Activated CD8-positive, alpha-beta memory T cell treated with anti-CD3 and anti-CD28 coated beads, Interleukin-2, amount 10 ng/mL, durations not matched to agents 7 days and 5 days (primary cell): ENCODE results near the gene PRKAR1B. TPM values are rescaled to one million over a fixed set of nuclear protein-coding genes. Genes with fewer than 3 reads are reported as not detected.
"Not testable (repeated sequence)": the region's sequence is repeated elsewhere in the genome, so short reads cannot be mapped to it uniquely, and the experiment has no call there.

Source experiments
- ATAC-seq: fragments of 150-1000 bp; cut with Tn5 transposase; one replicate; pipeline ENCODE4 v1.10.0; 2021; ENCODE audit warnings: moderate library complexity
- CTCF ChIA-PET: fragments of 350-600 bp; sonication (Branson Sonifier 250); formaldehyde crosslinking; loops from one replicate; lab custom pipeline; 2021; ENCODE audit warnings: antibody characterized with exemption; lab: Charles Lee
- DNase-seq: peaks from one replicate; pipeline ENCODE4 v3.0.0-alpha.2; 2020
- H3K27ac Mint-ChIP-seq: one replicate; pipeline ENCODE4 v1.8.0; 2021; ENCODE audit warnings: mild to moderate bottlenecking, mixed read lengths
- H3K27me3 Mint-ChIP-seq: one replicate; pipeline ENCODE4 v1.8.0; 2021; ENCODE audit warnings: mixed read lengths
- H3K36me3 Mint-ChIP-seq: one replicate; pipeline ENCODE4 v1.8.0; 2021; ENCODE audit warnings: mild to moderate bottlenecking, mixed read lengths
- H3K4me1 Mint-ChIP-seq: one replicate; pipeline ENCODE4 v1.8.0; 2021; ENCODE audit warnings: mixed read lengths
- H3K4me3 Mint-ChIP-seq: one replicate; pipeline ENCODE4 v1.8.0; 2021; ENCODE audit warnings: mild to moderate bottlenecking, moderate library complexity, mixed read lengths
- H3K9me3 Mint-ChIP-seq: one replicate; pipeline ENCODE4 v1.8.0; 2022; ENCODE audit warnings: low read depth, mixed read lengths
- total RNA-seq, 2 experiments: library from RNA; stranded (reverse); gene quantifications; one replicate each; pipeline ENCODE4 v1.2.3, GENCODE V29; 2021

PRKAR1B gene
- total RNA-seq, 2 experiments from 2014 or later, result 22.6 to 25.0 TPM

DNA sequence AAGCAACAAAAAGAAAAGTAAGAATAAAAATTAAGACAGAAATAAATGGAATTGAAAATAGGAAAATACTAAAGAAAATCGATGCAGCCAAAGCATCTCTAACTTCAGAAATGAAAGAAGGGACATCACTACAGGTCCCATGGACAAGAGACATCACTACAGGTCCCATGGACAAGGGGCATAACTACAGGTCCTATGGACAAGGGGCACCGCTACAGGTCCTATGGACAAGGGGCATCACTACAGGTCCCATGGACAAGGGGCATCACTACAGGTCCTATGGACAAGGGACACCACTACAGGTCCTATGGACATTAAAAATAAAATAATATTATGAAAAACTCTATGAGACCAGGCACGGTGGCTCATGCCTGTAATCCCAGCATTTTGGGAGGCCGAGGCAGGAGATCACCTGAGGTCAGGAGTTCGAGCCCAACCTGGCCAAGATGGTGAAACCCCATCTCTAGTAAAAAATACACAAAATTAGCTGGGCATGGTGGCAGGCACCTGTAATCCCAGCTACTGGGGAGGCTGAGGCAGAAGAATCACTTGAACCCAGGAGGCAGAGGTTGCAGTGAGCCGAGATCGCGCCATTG lies 101.6 kb downstream of the PRKAR1B start:
- CTCF ChIA-PET, result interaction anchor here (1.3 kb wide), 1 partner anchor 368 kb away, joined by 4 read pairs; no protein-coding TSS in a partner anchor

DNA sequence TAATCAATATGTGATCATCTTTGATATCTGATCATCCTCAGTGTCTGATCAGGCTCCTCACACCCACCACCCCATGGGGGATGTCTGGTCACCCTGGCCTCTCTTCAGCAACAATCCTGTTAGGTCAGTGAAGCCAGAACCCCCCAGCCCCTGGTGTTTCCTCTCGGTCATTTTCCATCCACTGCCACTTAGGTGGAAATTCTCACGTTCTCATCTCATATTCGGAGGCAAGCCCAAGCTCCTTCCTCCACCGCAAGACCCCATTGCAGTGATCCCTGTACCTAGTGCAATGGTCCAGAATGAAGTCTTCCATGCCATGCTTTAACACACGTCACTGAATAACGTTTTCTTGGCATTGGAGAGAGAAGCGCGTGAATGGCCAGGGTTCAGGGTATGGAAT lies 103.6 kb downstream of the PRKAR1B start:
- H3K4me3 Mint-ChIP-seq, result no peak overlapping the region
- peaks cover 63% of the 10 kb centered on the region for H3K36me3 Mint-ChIP-seq
- DNase-seq (no peak), ATAC-seq (no peak)
- peaks cover 33% of the 10 kb centered on the region for H3K9me3 Mint-ChIP-seq
- H3K27ac Mint-ChIP-seq, result no peak overlapping the region
- CTCF ChIA-PET, result no interaction called here
- H3K4me1 Mint-ChIP-seq, result peaks cover 23% of the 10 kb centered on the region
- H3K27me3 Mint-ChIP-seq, result no peaks in the 10 kb centered on the region

More for the DNA sequence above, 101.6 kb downstream of the PRKAR1B start:
- Mint-ChIP-seq H3K27ac (no peak overlapping the region), H3K27me3 (no peaks in the 10 kb centered on the region), H3K36me3 (peaks cover 52% of the 10 kb centered on the region), H3K4me3 (no peak overlapping the region), H3K9me3 (peaks cover 26% of the 10 kb centered on the region), H3K4me1 (peaks cover 4% of the 10 kb centered on the region)
- no peak for ATAC-seq
- no peak for DNase-seq

DNA sequence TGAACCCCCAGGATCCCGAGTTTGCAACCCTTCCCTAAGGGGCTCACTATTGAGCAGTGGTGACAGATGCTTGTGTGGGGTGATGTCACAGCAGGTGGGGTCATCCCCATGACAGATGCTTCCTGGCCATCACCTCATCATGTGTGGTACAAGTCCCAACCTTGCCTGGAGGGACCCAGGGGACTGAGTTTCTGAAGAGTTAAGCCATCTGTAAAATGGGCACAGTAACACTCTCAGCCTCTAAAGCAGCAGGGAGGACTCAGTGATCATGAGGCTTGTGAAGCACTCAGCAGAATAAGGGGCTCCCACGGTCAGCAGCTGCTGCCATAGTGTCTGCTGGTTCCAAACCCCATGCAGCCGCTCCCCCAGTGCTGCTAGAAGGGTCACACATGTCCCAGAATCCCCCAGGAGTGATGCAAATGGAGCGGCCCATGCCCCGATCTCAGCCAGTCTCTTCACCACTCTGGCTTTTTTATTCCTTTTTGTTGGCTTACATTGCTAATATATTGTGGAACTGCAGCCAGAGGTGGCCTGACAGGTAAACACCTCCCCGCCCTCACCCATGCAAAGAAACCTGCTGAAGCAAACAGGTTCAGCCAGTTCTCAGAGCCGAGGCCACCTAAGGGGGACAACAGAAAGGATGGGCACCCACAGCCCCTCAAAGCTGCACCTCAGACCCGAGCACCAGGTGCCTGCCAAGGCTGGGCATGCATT lies 105.4 kb downstream of the PRKAR1B start:
- no peak overlapping the region for H3K4me3 Mint-ChIP-seq

DNA sequence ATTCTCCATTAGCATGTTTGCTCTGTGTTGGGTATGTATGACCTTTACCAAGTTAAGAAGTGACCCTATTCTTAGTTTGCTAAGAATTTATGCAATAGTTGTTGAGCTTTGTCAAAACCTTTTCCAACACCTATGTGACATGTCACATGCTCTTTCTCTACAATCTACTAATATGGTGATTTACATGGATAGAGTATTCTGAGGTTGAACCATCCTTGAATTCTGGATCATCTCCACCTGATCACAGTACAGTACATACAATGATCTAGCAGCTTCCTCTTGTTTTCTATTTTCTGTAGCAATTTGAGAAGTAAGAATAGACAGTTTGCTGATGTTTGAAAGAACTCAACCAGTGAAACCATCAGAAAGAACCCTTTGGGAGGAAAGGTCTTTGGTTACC lies 106.2 kb downstream of the PRKAR1B start:
- Mint-ChIP-seq H3K27me3 (no peaks in the 10 kb centered on the region), H3K4me1 (peaks cover 42% of the 10 kb centered on the region), H3K9me3 (peaks cover 31% of the 10 kb centered on the region), H3K27ac (peak overlapping the region; percentile 69), H3K4me3 (no peak overlapping the region), H3K36me3 (peaks cover 59% of the 10 kb centered on the region)
- ATAC-seq (no peak), DNase-seq (no peak)
- CTCF ChIA-PET, result no interaction called here

More for the DNA sequence above, 105.4 kb downstream of the PRKAR1B start:
- Mint-ChIP-seq H3K27me3 (no peaks in the 10 kb centered on the region), H3K4me1 (peaks cover 35% of the 10 kb centered on the region), H3K36me3 (peaks cover 61% of the 10 kb centered on the region), H3K27ac (no peak overlapping the region), H3K9me3 (peaks cover 33% of the 10 kb centered on the region)
- no peak for ATAC-seq
- no peak for DNase-seq
- CTCF ChIA-PET, result no interaction called here

DNA sequence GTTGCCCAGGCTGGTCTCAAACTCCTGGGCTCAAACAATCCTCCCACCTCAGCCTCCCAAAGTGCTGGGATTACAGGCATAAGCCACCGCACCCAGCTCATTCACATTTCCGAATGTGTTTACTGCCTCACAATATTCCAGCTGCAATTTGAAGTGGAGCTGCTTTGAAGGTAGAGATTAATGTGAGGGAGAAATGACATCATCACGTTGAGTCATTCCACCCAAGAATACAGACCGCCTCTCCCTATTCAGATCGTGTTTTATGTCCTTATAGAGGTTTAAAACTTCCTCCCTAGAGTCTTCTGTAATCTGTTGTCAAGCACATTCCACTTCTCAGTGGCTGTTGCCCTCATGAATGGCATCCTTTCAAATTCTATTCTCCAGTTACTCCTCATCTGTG lies 107.0 kb downstream of the PRKAR1B start:
- peak overlapping the region; percentile 100 for H3K27ac Mint-ChIP-seq
- ATAC-seq, result peak; percentile 30
- H3K4me1 Mint-ChIP-seq, result peaks cover 44% of the 10 kb centered on the region
- H3K4me3 Mint-ChIP-seq, result peak overlapping the region; percentile 9
- H3K36me3 Mint-ChIP-seq, result peaks cover 55% of the 10 kb centered on the region
- no peaks in the 10 kb centered on the region for H3K27me3 Mint-ChIP-seq
- DNase-seq, result no peak
- CTCF ChIA-PET, result interaction anchor here (1.7 to 4.5 kb wide), 2 partner anchors 17 to 20 kb away, joined by 5 to 39 read pairs; no protein-coding TSS in a partner anchor
- peaks cover 29% of the 10 kb centered on the region for H3K9me3 Mint-ChIP-seq

DNA sequence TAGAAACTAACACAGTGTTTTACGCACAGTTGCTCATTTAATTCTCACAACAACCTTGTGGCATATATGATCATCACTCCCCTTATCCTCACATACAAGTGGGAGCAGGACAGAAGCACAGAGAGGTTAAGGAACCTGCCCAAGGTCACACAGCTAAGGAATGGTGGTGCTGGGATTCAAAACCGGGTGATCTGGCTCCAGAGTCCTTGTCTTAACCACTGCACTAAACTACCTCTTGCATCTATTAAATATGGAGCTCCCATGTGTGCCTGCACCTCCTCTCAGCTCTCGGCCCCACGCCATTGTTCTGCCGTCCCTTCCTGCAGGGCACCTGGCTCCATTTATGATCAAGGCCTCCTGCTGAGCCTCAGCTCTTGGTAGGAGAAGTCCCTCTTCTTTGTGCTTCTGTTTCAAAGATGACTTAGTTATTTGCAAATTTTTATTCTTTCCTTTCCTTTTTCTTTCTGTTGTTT lies 107.7 kb downstream of the PRKAR1B start:
- ATAC-seq (no peak), DNase-seq (no peak)
- peaks cover 51% of the 10 kb centered on the region for H3K4me1 Mint-ChIP-seq
- H3K9me3 Mint-ChIP-seq, result peaks cover 23% of the 10 kb centered on the region
- H3K4me3 Mint-ChIP-seq, result peak overlapping the region; percentile 75
- H3K27ac Mint-ChIP-seq, result peak overlapping the region; percentile 100
- H3K36me3 Mint-ChIP-seq, result peaks cover 48% of the 10 kb centered on the region
- CTCF ChIA-PET, result interaction anchor here (1.7 to 4.5 kb wide), 2 partner anchors 16 to 19 kb away, joined by 5 to 39 read pairs; no protein-coding TSS in a partner anchor
- H3K27me3 Mint-ChIP-seq, result no peaks in the 10 kb centered on the region

DNA sequence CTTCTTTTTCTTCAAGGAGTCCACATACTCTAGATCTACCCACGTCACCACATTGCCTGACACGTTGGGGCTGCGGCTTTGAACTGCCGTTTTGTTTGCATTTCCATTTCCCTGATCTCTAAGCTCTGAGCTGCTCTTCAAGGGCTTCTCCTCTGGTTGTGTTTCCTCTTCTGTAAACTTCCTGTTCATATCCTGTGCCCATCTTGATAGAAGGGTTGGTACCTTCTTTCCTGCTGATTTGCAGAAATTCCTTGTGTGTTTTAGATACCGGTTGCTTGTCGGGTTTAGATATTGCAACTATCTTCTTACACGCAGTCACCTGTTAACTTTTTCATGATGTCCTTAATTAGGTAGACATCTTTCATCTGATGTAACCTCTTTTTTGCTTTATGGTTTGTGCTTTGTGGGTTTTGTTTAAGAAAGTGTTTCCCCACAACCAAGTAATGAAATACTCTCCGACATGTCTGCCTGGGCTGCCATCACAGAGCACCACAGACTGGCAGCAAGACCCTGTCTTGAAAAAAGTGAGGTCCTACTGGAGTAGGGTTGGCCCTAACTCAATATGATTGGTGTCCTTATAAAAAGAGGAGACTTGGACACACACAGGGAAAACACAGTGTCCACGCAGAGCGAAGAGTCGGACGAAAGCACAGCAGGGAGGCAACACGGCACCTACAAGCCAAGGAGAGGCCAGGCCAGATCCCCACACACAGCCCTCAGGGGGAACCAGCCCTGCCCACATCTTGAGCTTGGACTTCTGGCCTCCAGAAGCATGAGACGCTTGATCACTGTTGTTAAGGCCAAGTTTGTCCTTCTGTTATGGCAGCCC lies 108.3 kb downstream of the PRKAR1B start:
- peaks cover 22% of the 10 kb centered on the region for H3K9me3 Mint-ChIP-seq
- peak overlapping the region; percentile 75 for H3K4me3 Mint-ChIP-seq
- H3K4me1 Mint-ChIP-seq, result peaks cover 57% of the 10 kb centered on the region
- H3K27ac Mint-ChIP-seq, result peak overlapping the region; percentile 100
- ATAC-seq (peak; percentile 84), DNase-seq (peak; percentile 90)
- no peaks in the 10 kb centered on the region for H3K27me3 Mint-ChIP-seq
- CTCF ChIA-PET, result interaction anchor here (1.3 to 4.5 kb wide), 3 partner anchors 9 to 18 kb away, joined by 4 to 39 read pairs (median 5); no protein-coding TSS in a partner anchor
- peaks cover 46% of the 10 kb centered on the region for H3K36me3 Mint-ChIP-seq

DNA sequence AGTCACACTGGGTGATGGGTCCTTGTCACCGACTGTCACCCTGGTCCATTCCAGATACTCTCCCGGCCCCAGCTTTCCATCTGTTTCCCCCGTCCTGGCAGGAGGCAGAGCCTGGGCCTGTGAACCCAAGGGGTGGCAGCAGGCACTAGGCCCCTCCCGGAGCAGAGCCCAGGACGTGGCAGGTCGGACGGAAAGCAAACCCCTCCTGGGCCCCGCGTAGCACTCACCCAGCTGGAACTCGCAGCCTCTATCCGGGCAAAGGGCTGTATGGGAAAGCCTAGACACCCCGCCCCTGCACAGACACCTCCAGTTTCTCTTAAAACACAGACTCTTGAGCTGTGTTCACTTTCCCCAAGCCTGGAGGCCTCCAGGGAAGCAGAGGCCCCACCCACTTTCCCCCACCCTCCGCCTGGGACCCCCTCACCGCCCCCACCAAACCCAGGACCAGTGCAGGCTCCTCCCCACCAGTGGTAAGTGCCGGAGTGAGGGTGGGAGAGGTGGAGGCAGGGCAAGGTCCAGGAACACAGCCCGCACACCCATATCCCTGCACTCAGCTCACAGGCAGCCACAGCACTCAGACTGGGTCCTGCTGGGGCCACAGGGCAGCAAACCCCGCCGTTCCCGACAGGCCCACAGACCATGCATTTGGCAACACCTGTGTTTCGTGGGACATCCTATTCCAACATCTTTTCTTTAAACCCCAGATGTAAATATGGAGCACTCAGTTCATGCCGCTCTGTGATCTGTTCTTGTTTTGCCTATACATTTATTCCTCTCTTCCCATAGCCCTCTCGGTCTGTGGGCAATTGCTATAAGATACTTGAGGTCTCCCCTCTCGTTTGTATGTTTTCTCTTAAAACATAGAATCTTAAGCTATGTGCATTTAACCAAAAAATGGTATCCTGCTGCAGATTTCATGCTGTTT lies 109.2 kb downstream of the PRKAR1B start:
- H3K4me1 Mint-ChIP-seq, result peaks cover 64% of the 10 kb centered on the region
- peaks cover 38% of the 10 kb centered on the region for H3K36me3 Mint-ChIP-seq
- peak overlapping the region; percentile 75 for H3K4me3 Mint-ChIP-seq

DNA sequence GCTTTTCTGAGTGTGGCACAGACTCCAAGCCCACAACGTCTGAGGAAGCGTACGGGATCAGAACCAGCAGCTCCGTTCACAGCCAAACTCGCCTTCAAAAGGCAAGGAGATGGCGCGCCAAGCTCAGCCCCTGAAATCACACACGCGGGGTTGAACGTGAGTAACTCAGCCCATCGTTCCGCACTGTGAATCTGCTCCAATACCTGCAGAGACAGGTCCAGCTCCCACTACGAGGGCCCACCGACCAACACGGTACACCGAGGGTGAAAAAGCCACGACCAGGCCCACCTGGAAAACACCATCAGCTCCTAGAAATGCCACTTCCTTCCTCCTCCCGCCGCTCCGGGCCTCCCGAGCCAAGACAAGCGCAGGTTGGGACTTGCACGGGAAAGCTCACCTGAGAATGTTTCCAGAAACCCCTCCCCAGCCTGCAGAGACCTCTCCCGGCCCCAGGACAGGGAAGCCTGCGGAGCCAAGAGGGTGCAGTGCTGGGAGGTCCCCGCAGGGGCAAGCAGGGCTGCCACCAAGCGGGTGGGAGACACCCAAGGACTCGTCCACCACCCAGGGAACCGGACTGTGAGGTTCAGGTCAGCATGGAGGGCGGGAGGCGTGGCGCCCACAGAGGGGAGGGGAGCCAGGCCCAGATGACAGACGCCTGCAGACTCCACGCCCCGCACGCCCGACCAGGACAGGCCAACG lies 113.5 kb downstream of the PRKAR1B start:
- CTCF ChIA-PET, result interaction anchor here (0.7 kb wide), 1 partner anchor 9 kb away, joined by 3 read pairs; no protein-coding TSS in a partner anchor
- Mint-ChIP-seq H3K36me3 (peaks cover 16% of the 10 kb centered on the region), H3K4me1 (peaks cover 69% of the 10 kb centered on the region), H3K4me3 (no peak overlapping the region), H3K9me3 (no peaks in the 10 kb centered on the region), H3K27ac (peak overlapping the region; percentile 58), H3K27me3 (no peaks in the 10 kb centered on the region)
- DNase-seq (no peak), ATAC-seq (no peak)

More for the DNA sequence above, 109.2 kb downstream of the PRKAR1B start:
- ATAC-seq (peak; percentile 58), DNase-seq (peak; percentile 61)
- Mint-ChIP-seq H3K27ac (peak overlapping the region; percentile 100), H3K27me3 (no peaks in the 10 kb centered on the region), H3K9me3 (peaks cover 15% of the 10 kb centered on the region)
- CTCF ChIA-PET, result interaction anchor here (0.8 to 4.5 kb wide), 4 partner anchors 8 to 258 kb away, joined by 3 to 39 read pairs (median 4); no protein-coding TSS in a partner anchor

DNA sequence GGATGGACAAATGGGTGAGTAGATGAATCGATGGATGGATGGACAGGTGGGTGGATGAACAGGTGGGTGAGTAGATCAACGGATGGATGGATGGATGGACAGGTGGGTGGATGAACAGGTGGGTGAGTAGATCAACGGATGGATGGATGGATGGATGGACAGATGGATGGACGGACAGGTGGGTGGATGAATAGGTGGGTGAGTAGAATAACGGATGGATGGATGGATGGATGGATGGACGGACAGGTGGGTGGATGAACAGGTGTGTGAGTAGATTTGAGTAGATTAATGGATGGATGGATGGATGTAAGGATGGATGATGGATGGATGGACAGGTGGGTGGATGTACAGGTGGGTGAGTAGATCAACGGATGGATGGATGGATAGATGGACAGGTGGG lies 115.2 kb downstream of the PRKAR1B start:
- Mint-ChIP-seq H3K27ac (peak overlapping the region; percentile 2), H3K4me1 (peaks cover 70% of the 10 kb centered on the region), H3K36me3 (peaks cover 13% of the 10 kb centered on the region)
- DNase-seq, H3K9me3 Mint-ChIP-seq, H3K27me3 Mint-ChIP-seq, H3K4me3 Mint-ChIP-seq, CTCF ChIA-PET, ATAC-seq: not testable (repeated sequence)

DNA sequence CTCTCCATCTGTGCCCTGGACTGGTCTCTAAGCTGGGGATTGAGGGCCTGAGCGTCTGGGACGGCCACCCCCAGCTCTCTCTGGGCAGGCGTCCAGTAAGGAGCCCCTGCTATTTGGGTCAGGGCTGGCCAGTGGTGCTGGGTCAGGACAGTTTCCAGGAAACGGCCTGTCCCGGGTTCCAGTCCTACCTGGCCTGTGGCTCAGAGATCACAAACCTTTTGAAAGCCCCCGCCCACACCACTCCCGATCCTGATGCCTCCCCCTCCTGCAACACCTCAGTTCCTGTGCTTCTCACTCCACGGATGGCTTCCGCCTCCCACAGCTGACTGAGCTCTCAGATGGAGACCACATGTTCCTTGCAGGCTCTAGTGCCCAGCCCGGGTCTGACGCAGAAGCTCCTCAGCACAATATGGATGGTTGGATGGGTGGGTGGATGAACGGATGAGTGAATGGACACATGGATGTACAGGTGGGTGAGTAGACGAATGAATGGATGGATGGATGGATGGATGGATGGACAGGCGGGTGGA lies 115.7 kb downstream of the PRKAR1B start:
- no peaks in the 10 kb centered on the region for H3K9me3 Mint-ChIP-seq
- no peaks in the 10 kb centered on the region for H3K27me3 Mint-ChIP-seq
- DNase-seq (no peak), ATAC-seq (no peak)
- H3K36me3 Mint-ChIP-seq, result peaks cover 13% of the 10 kb centered on the region
- peak overlapping the region; percentile 83 for H3K27ac Mint-ChIP-seq
- H3K4me1 Mint-ChIP-seq, result peaks cover 65% of the 10 kb centered on the region
- no peak overlapping the region for H3K4me3 Mint-ChIP-seq
- CTCF ChIA-PET, result no interaction called here
